HT-29 (cell line): Measurements from ENCODE around the gene NCAM1. TPM values are rescaled to one million over a fixed set of nuclear protein-coding genes. Genes with fewer than 3 reads are reported as not detected.
"Not testable (repeated sequence)": the region's sequence is repeated elsewhere in the genome, so short reads cannot be mapped to it uniquely, and the experiment has no call there.

Source experiments
- DNase-seq: peaks from one replicate; pipeline ENCODE4 v3.0.0-alpha.2; 2015; ENCODE audit warnings: low spot score
- total RNA-seq: library from RNA; depleted of rRNA; stranded (reverse); fragments of >200 nt; shearing (Covaris generic); gene quantifications from 2 replicates; pipeline ENCODE4 v1.2.3, GENCODE V29; 2014

NCAM1 gene
- total RNA-seq, 1 experiment from 2014 or later, result not detected

- DNase-seq, result no peak
Observed at GRCh38 chr11:113274713-113275582, 313.7 kb downstream of the NCAM1 start.

DNA sequence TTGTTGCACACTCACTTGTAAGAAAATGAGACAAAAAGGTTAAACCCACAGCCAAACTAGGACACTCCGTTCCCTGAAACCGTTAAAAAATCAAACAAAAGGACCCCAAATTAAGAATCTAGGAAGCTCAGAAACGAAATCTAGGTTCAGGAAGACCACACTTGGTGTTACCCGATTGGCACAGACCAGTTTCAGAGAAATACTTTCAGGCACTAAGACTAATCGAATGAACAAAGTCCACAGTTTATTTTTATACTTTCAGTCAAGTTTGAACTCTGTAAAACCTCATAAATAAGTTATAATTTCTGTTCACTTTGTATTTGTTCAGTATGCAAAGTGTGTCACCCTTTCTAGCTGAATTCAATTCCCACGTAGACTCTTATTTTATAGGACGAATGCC, 314.4 kb downstream of the NCAM1 start:
- DNase-seq, result no peak

GRCh38 chr11:113276466-113276865, 315.2 kb downstream of the NCAM1 start:
- DNase-seq, result no peak

DNA sequence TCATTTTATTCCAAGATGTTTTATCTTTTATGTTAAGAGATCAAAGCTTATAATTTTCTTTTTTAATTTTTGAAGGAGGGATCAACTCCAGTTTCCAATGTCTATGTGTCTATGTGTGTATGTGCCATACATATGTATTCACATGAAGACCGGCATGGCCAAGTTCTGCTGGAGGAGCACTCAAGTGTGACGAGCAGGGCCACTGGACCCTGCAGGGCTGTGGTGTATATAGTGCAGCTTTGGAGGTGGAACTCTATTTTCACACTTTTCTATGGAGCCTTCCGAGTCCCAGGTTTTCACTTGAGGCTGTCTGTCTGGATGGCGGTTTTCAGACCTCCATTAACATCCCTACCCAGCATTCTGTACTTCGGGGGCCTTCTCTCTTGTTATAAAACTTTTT, 316.7 kb downstream of the NCAM1 start:
- DNase-seq, result no peak

DNA sequence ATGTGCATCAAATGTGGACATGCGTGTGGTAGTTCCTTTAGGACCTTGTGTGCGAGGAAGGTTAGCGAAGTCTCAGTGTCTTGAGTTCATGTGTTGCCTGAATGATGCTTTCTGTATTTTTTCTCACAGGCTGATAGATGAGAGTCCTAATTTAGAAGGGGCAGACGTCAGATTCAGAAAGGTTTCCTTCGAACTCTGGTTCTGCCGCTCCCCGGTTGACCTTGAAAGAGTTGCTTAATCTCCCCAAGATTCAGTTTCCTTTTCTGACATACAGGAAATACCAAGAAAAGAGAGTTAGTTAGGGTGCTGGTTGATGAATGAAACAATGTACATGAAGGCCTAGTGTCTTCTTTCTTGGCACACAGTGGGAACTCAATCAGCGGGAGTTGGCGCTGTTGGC, 317.3 kb downstream of the NCAM1 start:
- DNase-seq, result no peak

DNA sequence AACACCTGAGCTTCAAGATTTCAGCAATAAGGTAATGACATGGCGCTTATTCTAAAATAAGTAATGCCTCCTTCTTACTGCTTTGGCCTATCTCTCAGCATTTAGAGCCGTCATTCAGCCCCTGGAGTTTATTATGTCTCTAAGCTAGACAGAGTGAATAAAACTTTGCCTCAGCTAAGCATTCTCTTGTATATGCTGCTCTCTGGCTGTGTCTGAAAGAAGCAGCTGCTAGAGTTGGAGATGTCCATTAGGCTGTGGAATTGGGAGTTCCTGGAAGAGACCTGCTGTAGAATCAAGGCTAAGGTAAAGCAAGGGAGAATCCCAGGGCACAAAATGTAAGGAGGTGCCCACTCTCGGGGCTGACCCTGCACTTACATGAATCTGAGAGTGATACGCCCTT, 317.7 kb downstream of the NCAM1 start:
- DNase-seq, result no peak

GRCh38 chr11:113279591-113279990, 318.4 kb downstream of the NCAM1 start:
- DNase-seq, result no peak

DNA sequence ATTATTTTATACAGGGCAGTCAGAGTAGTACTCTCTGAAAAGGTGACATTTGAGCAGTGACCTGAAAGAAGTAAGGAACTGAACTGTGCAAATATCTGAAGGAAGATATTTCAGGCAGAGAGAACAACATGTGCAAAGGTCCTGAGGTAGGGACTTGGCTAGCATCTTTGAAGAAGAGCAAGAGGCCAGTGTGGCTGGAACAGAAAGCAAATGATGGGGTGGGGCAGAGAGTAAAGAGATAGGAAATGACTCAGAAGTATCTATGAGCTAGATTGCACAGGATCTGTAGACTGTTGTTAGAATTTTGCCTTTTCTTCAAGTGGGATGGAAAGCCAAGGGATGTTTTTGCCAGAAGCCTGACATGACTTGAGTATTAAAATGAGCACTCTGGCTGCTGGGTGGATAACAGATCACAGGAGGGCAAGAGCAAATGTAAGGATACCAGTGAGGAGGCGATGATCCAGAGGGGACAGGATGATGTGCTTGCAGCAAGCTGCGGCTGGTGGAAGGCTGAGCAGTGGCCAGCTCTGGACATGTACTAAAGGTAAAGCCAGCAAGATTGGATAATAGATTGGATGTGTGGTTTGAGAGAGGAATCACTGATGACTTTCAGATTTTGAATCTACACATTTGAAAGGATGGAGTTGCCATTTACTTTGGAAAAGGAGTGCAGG, 320.0 kb downstream of the NCAM1 start:
- DNase-seq, result no peak

DNA sequence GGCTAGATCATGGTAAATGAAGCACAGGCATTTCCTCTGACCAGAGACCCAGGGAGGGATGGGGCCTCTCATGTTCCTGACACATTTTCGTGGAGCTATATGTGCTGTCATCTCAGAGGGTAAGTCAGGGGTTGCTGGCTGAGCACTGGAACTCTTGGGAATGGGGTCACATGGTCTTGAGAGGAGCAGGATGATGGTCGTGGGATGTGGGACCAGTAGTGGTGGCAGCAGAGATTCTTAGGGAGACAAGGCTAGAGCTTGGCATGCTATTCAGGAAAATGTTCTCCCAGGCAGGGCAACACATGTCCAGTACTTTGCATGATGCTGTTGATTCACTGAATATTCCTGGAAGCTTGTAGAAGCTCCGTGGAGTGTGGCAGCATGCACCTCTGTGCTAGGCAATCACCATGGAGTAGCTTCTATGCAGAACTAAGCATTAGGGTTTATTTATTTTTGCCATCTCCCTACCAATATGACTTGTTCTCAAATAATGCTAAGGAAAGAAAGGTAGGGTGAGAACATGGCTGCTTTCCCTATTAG, 321.7 kb downstream of the NCAM1 start:
- no peak for DNase-seq

DNA sequence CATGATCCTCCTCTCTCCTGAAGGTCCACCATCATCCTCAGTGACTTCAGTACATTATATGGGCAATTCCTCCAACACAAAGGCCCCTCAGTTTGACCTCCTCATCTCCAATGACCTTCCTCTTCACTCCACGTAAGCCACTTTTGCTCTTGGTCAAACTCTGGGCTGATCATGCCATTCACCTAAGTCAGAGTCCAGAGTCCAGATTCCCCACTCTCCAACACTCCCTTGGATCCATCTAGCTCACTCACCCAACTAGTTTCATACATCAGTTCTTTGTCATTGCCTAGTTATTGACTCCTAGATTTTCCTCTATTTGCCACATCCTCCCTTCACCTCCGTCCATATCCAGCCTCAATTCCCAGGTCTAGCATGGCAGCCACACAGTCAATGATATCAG, 322.7 kb downstream of the NCAM1 start:
- no peak for DNase-seq

- no peak for DNase-seq
Observed at GRCh38 chr11:113286009-113286408, 324.8 kb downstream of the NCAM1 start.

GRCh38 chr11:113286509-113287497, 325.6 kb downstream of the NCAM1 start:
- no peak for DNase-seq

- DNase-seq, result no peak
Observed at GRCh38 chr11:113287801-113288200, 326.6 kb downstream of the NCAM1 start.

GRCh38 chr11:113288286-113288863, 327.2 kb downstream of the NCAM1 start:
- no peak for DNase-seq

DNA sequence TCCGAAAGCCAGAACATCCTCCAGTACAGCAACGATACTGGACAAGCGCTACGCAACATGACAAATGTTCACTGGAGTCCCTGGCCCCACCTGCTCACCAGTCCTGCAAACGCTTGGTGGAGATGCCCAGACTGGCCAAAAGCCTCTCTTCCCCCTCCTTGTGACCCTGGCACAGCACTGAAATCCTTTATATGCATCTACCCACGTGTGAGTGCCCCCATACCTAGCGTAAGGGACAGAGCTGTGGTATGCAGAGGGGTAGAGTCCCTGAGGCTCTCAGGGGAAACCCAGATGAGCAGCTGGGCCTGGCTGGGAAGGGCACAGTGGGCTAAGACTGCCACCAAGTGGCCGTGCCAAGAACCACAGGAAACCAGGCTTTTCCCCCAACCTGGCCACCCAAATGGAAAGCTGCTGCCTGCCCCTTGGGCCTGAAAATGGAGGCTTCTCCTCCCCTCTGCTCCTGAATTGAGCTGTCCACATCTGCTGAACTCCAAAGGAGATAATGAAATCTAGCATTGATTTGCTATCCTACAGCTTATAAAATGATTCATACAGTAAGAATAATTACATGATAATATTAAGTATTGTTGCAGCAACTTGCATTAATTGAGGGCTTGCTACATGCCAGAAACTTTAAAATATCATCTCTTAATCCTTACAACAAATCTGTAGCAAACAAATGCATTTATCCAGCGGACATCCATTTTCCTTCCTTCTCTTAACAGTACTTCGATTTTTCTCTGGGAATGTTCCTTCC, 328.4 kb downstream of the NCAM1 start:
- peak; percentile 84 for DNase-seq

- no peak for DNase-seq
Observed at GRCh38 chr11:113293936-113294335, 332.7 kb downstream of the NCAM1 start.

DNA sequence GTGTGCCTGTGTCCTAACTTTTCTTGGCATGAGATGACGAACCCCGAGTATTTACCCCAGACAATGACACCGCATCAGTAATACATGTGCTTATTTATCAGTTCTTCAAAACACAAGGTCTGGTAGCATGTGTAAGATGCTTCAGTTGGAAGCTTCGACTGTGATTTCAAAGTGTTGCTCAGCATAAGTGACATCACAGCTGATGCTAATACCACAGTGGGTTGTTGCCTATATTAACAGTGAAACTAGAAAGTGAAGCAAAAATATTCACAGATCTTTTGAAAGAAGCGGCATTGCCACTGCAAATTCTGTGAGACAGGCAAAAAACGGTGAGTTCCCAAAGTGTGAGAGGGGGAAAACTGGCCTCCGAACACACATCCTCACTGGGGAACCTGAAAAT, 334.8 kb downstream of the NCAM1 start:
- no peak for DNase-seq

- DNase-seq, result no peak
Observed at GRCh38 chr11:113296447-113297205, 335.4 kb downstream of the NCAM1 start.

DNA sequence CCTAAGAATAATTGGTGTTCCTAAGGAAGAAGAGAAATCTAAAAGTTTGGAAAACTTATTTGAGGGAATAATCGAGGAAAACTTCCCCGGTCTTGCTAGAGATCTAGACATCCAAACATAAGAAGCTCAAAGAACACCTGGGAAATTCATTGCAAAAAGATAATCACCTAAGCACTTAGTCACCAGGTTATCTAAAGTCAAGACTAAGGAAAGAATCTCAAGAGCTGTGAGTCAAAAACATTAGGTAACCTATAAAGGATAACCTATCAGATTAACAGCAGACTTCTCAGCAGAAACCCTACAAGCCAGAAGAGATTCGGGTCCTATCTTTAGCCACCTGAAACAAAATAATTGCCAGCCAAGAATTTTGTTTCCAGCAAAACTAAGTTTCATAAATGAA, 337.3 kb downstream of the NCAM1 start:
- not testable (repeated sequence) for DNase-seq

GRCh38 chr11:113304916-113305315, 343.7 kb downstream of the NCAM1 start:
- DNase-seq, result no peak
